Islet precursor cell (in vitro differentiated cells): ENCODE measurements around the gene WIPF1.

Experiments used
- DNase-seq: peaks from one replicate; pipeline ENCODE4 v3.0.0-alpha.2; 2018

Gene WIPF1

GRCh38 chr2:174597345-174598047 is at the start of gene WIPF1:
WIPF1 (minus strand) TSS chr2:174597804; CDS start chr2:174585573, 12,231 bp downstream.
- DNase-seq, result no peak

- DNase-seq, result peak; percentile 75
Observed at GRCh38 chr2:174645296-174645695, 47.7 kb upstream of the WIPF1 start.

GRCh38 chr2:174644406-174644805 is 46.8 kb upstream of the WIPF1 start:
- no peak for DNase-seq

GRCh38 chr2:174643356-174643755 is 45.8 kb upstream of the WIPF1 start:
- DNase-seq, result no peak

- no peak for DNase-seq
Observed at GRCh38 chr2:174641168-174641567, 43.6 kb upstream of the WIPF1 start.

GRCh38 chr2:174636987-174637386 is 39.4 kb upstream of the WIPF1 start:
- no peak for DNase-seq

GRCh38 chr2:174635776-174636404 is 38.3 kb upstream of the WIPF1 start:
- no peak for DNase-seq

GRCh38 chr2:174635015-174635593 is 37.5 kb upstream of the WIPF1 start:
- no peak for DNase-seq

- DNase-seq, result no peak
Observed at GRCh38 chr2:174634130-174635014, 36.8 kb upstream of the WIPF1 start.

GRCh38 chr2:174633623-174633930 is 36.0 kb upstream of the WIPF1 start:
- peak; percentile 77 for DNase-seq

- no peak for DNase-seq
Observed at GRCh38 chr2:174632841-174633622, 35.4 kb upstream of the WIPF1 start.

- no peak for DNase-seq
Observed at GRCh38 chr2:174631009-174631981, 33.7 kb upstream of the WIPF1 start.

GRCh38 chr2:174630107-174630506 is 32.5 kb upstream of the WIPF1 start:
- no peak for DNase-seq

GRCh38 chr2:174629506-174629905 is 31.9 kb upstream of the WIPF1 start:
- DNase-seq, result no peak

- no peak for DNase-seq
Observed at GRCh38 chr2:174628528-174629169, 31.0 kb upstream of the WIPF1 start.

GRCh38 chr2:174627216-174627615 is 29.6 kb upstream of the WIPF1 start:
- DNase-seq, result no peak

GRCh38 chr2:174624895-174625430 is 27.4 kb upstream of the WIPF1 start:
- no peak for DNase-seq

GRCh38 chr2:174623690-174624089 is 26.1 kb upstream of the WIPF1 start:
- DNase-seq, result no peak

- DNase-seq, result no peak
Observed at GRCh38 chr2:174623106-174623637, 25.6 kb upstream of the WIPF1 start.

- DNase-seq, result no peak
Observed at GRCh38 chr2:174621323-174621722, 23.7 kb upstream of the WIPF1 start.
